WTC11 (cell line): ENCODE measurements around the gene FGD5. TPM values are rescaled to one million over a fixed set of nuclear protein-coding genes. Genes with fewer than 3 reads are reported as not detected.

Source experiments
- ATAC-seq: fragments of 200-7000 bp; cut with Tn5 transposase; 2 replicates; pipeline ENCODE4 v1.10.0; 2021; ENCODE audit warnings: mild to moderate bottlenecking, moderate library complexity
- CTCF ChIA-PET: fragments of 300-600 bp; sonication (Branson Sonifier 250); formaldehyde crosslinking; loops from one replicate; lab custom pipeline; 2021; ENCODE audit warnings: antibody characterized with exemption; lab: Charles Lee
- POLR2A ChIA-PET: fragments of 350-600 bp; sonication (Branson Sonifier 250); formaldehyde crosslinking; loops from one replicate; lab custom pipeline; 2021; ENCODE audit warnings: antibody characterized with exemption; lab: Charles Lee
- DNase-seq: peaks from one replicate; pipeline ENCODE4 v3.0.0; 2021; ENCODE audit warnings: low spot score
- H3K27ac Mint-ChIP-seq: 2 replicates; pipeline ENCODE4 v1.8.0; 2021; ENCODE audit warnings: mixed read lengths
- H3K27me3 Mint-ChIP-seq: 2 replicates; pipeline ENCODE4 v1.8.0; 2021; ENCODE audit warnings: low read depth, mild to moderate bottlenecking, moderate library complexity, mixed read lengths
- H3K36me3 Mint-ChIP-seq: 2 replicates; pipeline ENCODE4 v1.8.0; 2021; ENCODE audit warnings: mixed read lengths
- H3K4me1 Mint-ChIP-seq: 2 replicates; pipeline ENCODE4 v1.8.0; 2022; ENCODE audit warnings: mixed read lengths
- H3K4me3 Mint-ChIP-seq: 2 replicates; pipeline ENCODE4 v1.8.0; 2021; ENCODE audit warnings: mild to moderate bottlenecking, moderate library complexity, mixed read lengths
- H3K9me3 Mint-ChIP-seq: 2 replicates; pipeline ENCODE4 v1.8.0; 2021; ENCODE audit warnings: mixed read lengths
- AFF4 ChIP-seq: sonication (generic); formaldehyde crosslinking; IDR thresholded peaks from 2 replicates; pipeline ENCODE4 v1.8.1; 2023; ENCODE audit warnings: mild to moderate bottlenecking, missing genetic modification reagents, borderline replicate concordance
- E2F1 ChIP-seq: sonication (generic); formaldehyde crosslinking; IDR thresholded peaks from 2 replicates; pipeline ENCODE4 v1.8.0; 2022; ENCODE audit warnings: mild to moderate bottlenecking, missing genetic modification reagents
- E2F4 ChIP-seq: sonication (generic); formaldehyde crosslinking; IDR thresholded peaks from 2 replicates; pipeline ENCODE4 v1.8.1; 2022; ENCODE audit warnings: low read depth, mild to moderate bottlenecking, moderate library complexity, missing genetic modification reagents, borderline replicate concordance
- FOXJ3 ChIP-seq: sonication (generic); formaldehyde crosslinking; IDR thresholded peaks from 2 replicates; pipeline ENCODE4 v1.9.0; 2021; ENCODE audit warnings: missing genetic modification reagents, mild to moderate bottlenecking, borderline replicate concordance
- JAZF1 ChIP-seq: fragments of 250-450 bp; sonication (Bioruptor Pico); IDR thresholded peaks from 2 replicates; pipeline ENCODE4 v1.9.0; 2021; ENCODE audit warnings: moderate library complexity, mild to moderate bottlenecking, inconsistent platforms
- MYBL2 ChIP-seq: sonication (generic); formaldehyde crosslinking; IDR thresholded peaks from 2 replicates; pipeline ENCODE4 v1.8.1; 2023; ENCODE audit warnings: mild to moderate bottlenecking, moderate library complexity, missing genetic modification reagents
- SP1 ChIP-seq: sonication (generic); formaldehyde crosslinking; conservative IDR thresholded peaks from 2 replicates; pipeline ENCODE4 v1.8.1; 2022; ENCODE audit warnings: missing genetic modification reagents
- STAT6 ChIP-seq: sonication (generic); formaldehyde crosslinking; conservative IDR thresholded peaks from 2 replicates; pipeline ENCODE4 v1.8.1; 2023; ENCODE audit warnings: mild to moderate bottlenecking, low read depth, missing genetic modification reagents, moderate library complexity
- ZNF121 ChIP-seq: sonication (generic); formaldehyde crosslinking; IDR thresholded peaks from 2 replicates; pipeline ENCODE4 v1.8.0; 2023; ENCODE audit warnings: missing genetic modification reagents
- ZNF219 ChIP-seq: sonication (generic); formaldehyde crosslinking; IDR thresholded peaks from 2 replicates; pipeline ENCODE4 v1.8.0; 2023; ENCODE audit warnings: missing genetic modification reagents, mild to moderate bottlenecking, borderline replicate concordance
- ZNF416 ChIP-seq: fragments of 250-450 bp; sonication (Bioruptor Pico); IDR thresholded peaks from 2 replicates; pipeline ENCODE4 v1.9.0; 2021; ENCODE audit warnings: mild to moderate bottlenecking, inconsistent platforms
- ZNF512 ChIP-seq: sonication (generic); formaldehyde crosslinking; IDR thresholded peaks from 2 replicates; pipeline ENCODE4 v1.8.1; 2022; ENCODE audit warnings: missing genetic modification reagents, borderline replicate concordance
- ZNF532 ChIP-seq: fragments of 250-450 bp; sonication (Bioruptor Pico); IDR thresholded peaks from 2 replicates; pipeline ENCODE4 v1.9.0; 2021; ENCODE audit warnings: mild to moderate bottlenecking, borderline replicate concordance
- total RNA-seq: library from RNA; stranded (reverse); gene quantifications from 3 replicates; pipeline ENCODE4 v1.2.3, GENCODE V29; 2021

The FGD5 gene
- total RNA-seq, 1 experiment from 2014 or later = 18.3 TPM

GRCh38 chr3:14913926-14914778 is 95.4 kb downstream of the FGD5 start (continued):
- TF ChIP-seq AFF4 (CRISPR knock-in tag) = no peak
- TF ChIP-seq FOXJ3 (CRISPR knock-in tag) = no peak

GRCh38 chr3:14914779-14915117 is 96.0 kb downstream of the FGD5 start:
- DNase-seq = no peak
- ChIA-PET CTCF (interaction anchor here (0.5 to 4.8 kb wide), 21 partner anchors 10 to 241 kb away, joined by 3 to 52 read pairs (median 4); no protein-coding TSS in a partner anchor), POLR2A (interaction anchor here (0.6 kb wide), 1 partner anchor 66 kb away, joined by 4 read pairs; no protein-coding TSS in a partner anchor)
- Mint-ChIP-seq H3K27ac (no peak overlapping the region), H3K4me1 (peaks cover 6% of the 10 kb centered on the region), H3K27me3 (no peaks in the 10 kb centered on the region), H3K36me3 (no peaks in the 10 kb centered on the region), H3K4me3 (no peak overlapping the region), H3K9me3 (no peaks in the 10 kb centered on the region)
- ATAC-seq = no peak
- TF ChIP-seq ZNF121 (CRISPR knock-in tag) = no peak
- no peak for TF ChIP-seq ZNF219 (CRISPR knock-in tag)
- no peak for TF ChIP-seq ZNF532 (CRISPR knock-in tag)
- no peak for TF ChIP-seq E2F4 (CRISPR knock-in tag)
- no peak for TF ChIP-seq MYBL2 (CRISPR knock-in tag)
- no peak for TF ChIP-seq JAZF1 (CRISPR knock-in tag)
- TF ChIP-seq ZNF512 (CRISPR knock-in tag) = no peak
- no peak for TF ChIP-seq ZNF416 (CRISPR knock-in tag)
- TF ChIP-seq STAT6 = no peak
- no peak for TF ChIP-seq E2F1 (CRISPR knock-in tag)
- TF ChIP-seq SP1 (CRISPR knock-in tag) = no peak
